ENCODE results near the gene B4GALNT3. TPM values are rescaled to one million over a fixed set of nuclear protein-coding genes. Genes with fewer than 3 reads are reported as not detected.

The B4GALNT3 gene
- total and polyA plus RNA-seq, 2 experiments from 2014 or later = 2.8 to 15.8 TPM

- TF ChIP-seq ZNF114 (CRISPR knock-in tag; IDR thresholded peaks at IDR 0.05) = no peak
- no peak for TF ChIP-seq EZH2phosphoT487 (IDR thresholded peaks at IDR 0.05; ENCODE audit: unreplicated experiment)
- no peak for TF ChIP-seq NANOG (IDR thresholded peaks at IDR 0.05; ENCODE audit: borderline replicate concordance)
- TF ChIP-seq CTCF (conservative IDR thresholded peaks at IDR 0.05; ENCODE audit: low read depth in 2 of 2) = no peak
- TF ChIP-seq POLR2AphosphoS5 (IDR thresholded peaks at IDR 0.05; ENCODE audit: low read depth) = no peak
- no peak for TF ChIP-seq REST (IDR thresholded peaks at IDR 0.05; ENCODE audit: unreplicated experiment)
- TF ChIP-seq ZNF331 (CRISPR knock-in tag; IDR thresholded peaks at IDR 0.05; ENCODE audit: low read depth) = no peak
Observed at GRCh38 chr12:559208-559905, 99.6 kb downstream of the B4GALNT3 start (continued).

- H3K4me1 ChIP-seq (ENCODE audit: insufficient read depth) = no peaks in the 10 kb centered on the region
- Mint-ChIP-seq H3K4me3 (no peak overlapping the region), H3K27me3 (ENCODE audit: insufficient read depth, low read depth, poor library complexity) (peaks cover 27% of the 10 kb centered on the region), H3K27ac (no peak overlapping the region), H3K9me3 (no peaks in the 10 kb centered on the region; the same call in 2 of the 3 replicates), H3K36me3 (ENCODE audit: low read depth) (no peaks in the 10 kb centered on the region; the same call in 2 of the 3 replicates), H3K4me1 (no peaks in the 10 kb centered on the region; the same call in 2 of the 3 replicates)
- no peak overlapping the region for H3K4me3 ChIP-seq
- no peaks in the 10 kb centered on the region for H3K27me3 ChIP-seq (ENCODE audit: insufficient read depth)
- no peak overlapping the region for H3K27ac ChIP-seq (ENCODE audit: low read depth)
- no peaks in the 10 kb centered on the region for H4K20me1 ChIP-seq (replicated peaks; ENCODE audit: insufficient read depth)
- ATAC-seq (no peak), DNase-seq (ENCODE audit: low spot score) (no peak)
- no peak overlapping the region for H3K4me2 ChIP-seq
- no peaks in the 10 kb centered on the region for H3F3A ChIP-seq (replicated peaks; ENCODE audit: low read depth)
- no peaks in the 10 kb centered on the region for H3K79me2 ChIP-seq (replicated peaks; ENCODE audit: insufficient read depth)
- H3K9me2 ChIP-seq (ENCODE audit: insufficient read depth) = no peaks in the 10 kb centered on the region
- H3K36me3 ChIP-seq (ENCODE audit: insufficient read depth) = no peaks in the 10 kb centered on the region
- H2AFZ ChIP-seq = no peak overlapping the region
- TF ChIP-seq STAT1 (IDR thresholded peaks at IDR 0.05; ENCODE audit: unreplicated experiment) = no peak
- no peak for TF ChIP-seq NANOG (IDR thresholded peaks at IDR 0.05; ENCODE audit: borderline replicate concordance)
- no peak for TF ChIP-seq ZNF331 (CRISPR knock-in tag; IDR thresholded peaks at IDR 0.05; ENCODE audit: low read depth)
- TF ChIP-seq CREB1 (CRISPR knock-in tag; IDR thresholded peaks at IDR 0.05; ENCODE audit: low read depth) = no peak
- no peak for TF ChIP-seq ZNF462 (CRISPR knock-in tag; IDR thresholded peaks at IDR 0.05)
- TF ChIP-seq ZNF114 (CRISPR knock-in tag; IDR thresholded peaks at IDR 0.05) = no peak
Observed at GRCh38 chr12:559906-560455, 100.2 kb downstream of the B4GALNT3 start.
